Heart left ventricle (tissue), 16 donors: ENCODE data around the gene HOMEZ. TPM values are rescaled to one million over a fixed set of nuclear protein-coding genes. Genes with fewer than 3 reads are reported as not detected.

ENCODE experiments used
- ATAC-seq, 4 donors: fragments of 200-7000 bp; cut with Tn5 transposase; one replicate each; pipeline ENCODE4 v1.9.1; 2020 to 2022; ENCODE audit warnings: moderate library complexity in 4 of 4, mild to moderate bottlenecking in 3 of 4, moderate number of reproducible peaks in 1 of 4
- DNase-seq, 5 donors: peaks; one replicate each; pipeline ENCODE4 v3.0.0-alpha.2; 2020
- H3K27ac ChIP-seq, 12 donors: fragments of 200-600 bp; sonication (generic) in 4 of 12; one replicate each; pipeline versions ENCODE4 v1.5.0 to v1.8.0; 2016 to 2022; ENCODE audit warnings: mild to moderate bottlenecking in 2 of 12
- H3K27me3 ChIP-seq, 9 donors: fragments of 200-600 bp; sonication (generic) in 2 of 9; one replicate each; pipeline versions ENCODE4 v1.5.1 to v1.8.0; 2016 to 2022; ENCODE audit warnings: mild to moderate bottlenecking in 3 of 9
- H3K36me3 ChIP-seq, 9 donors: fragments of 200-600 bp; sonication (generic) in 2 of 9; one replicate each; pipeline versions ENCODE4 v1.5.0 to v1.8.0; 2018 to 2022; ENCODE audit warnings: mild to moderate bottlenecking in 2 of 9
- H3K4me1 ChIP-seq, 12 donors: fragments of 200-600 bp; sonication (generic) in 4 of 12; one replicate each; pipeline versions ENCODE4 v1.5.0 to v1.8.0; 2016 to 2022; ENCODE audit warnings: mild to moderate bottlenecking in 3 of 12
- H3K4me3 ChIP-seq, 12 donors: fragments of 200-600 bp; sonication (generic) in 4 of 12; one replicate each; pipeline versions ENCODE4 v1.5.0 to v1.8.0; 2017 to 2022; ENCODE audit warnings: mild to moderate bottlenecking in 9 of 12, moderate library complexity in 4 of 12
- H3K9me3 ChIP-seq, 12 donors: fragments of 200-600 bp; sonication (generic) in 4 of 12; one replicate each; pipeline versions ENCODE4 v1.5.0 to v1.8.0; 2016 to 2022; ENCODE audit warnings: mild to moderate bottlenecking in 1 of 12
- CTCF ChIP-seq, 12 donors: fragments of 200-600 bp; sonication (generic) in 4 of 12; IDR thresholded peaks; one replicate each; pipeline versions ENCODE4 v1.5.0 to v1.8.0; 2018 to 2022; ENCODE audit warnings: antibody characterized with exemption in 12 of 12, mild to moderate bottlenecking in 5 of 12
- POLR2A ChIP-seq, 2 donors: fragments of 450-650 bp; IDR thresholded peaks; one replicate each; pipeline ENCODE4 v1.6.1; 2017; ENCODE audit warnings: antibody characterized with exemption in 2 of 2, mild to moderate bottlenecking in 2 of 2, moderate library complexity in 2 of 2
- WGBS, 4 donors: extraction: QIAGEN DNeasy Blood & Tissue Kit in 2 of 4; methylation state at CpG; one replicate each; pipeline versions ENCODE4 v1.1.5 to v1.1.7; 2013 to 2018; 5-methylcytosine and 5-hydroxymethylcytosine counted together
- intact Hi-C, 10 donors: fragments of 100-400 bp; cut with DNase I; formaldehyde crosslinking; loops; one replicate each; pipeline versions ENCODE4 v1.11.1 to v1.14.2; 2022
- polyA plus RNA-seq, 2 donors: library from polyadenylated mRNA; stranded (reverse); fragments of 200-250 nt; gene quantifications; one replicate each; pipeline ENCODE4 v1.2.3, GENCODE V29; 2013
- total RNA-seq, 9 donors: library from RNA; depleted of rRNA in 2 of 9; stranded (reverse); fragments of >200 nt in 2 of 9; fragmentation: NEBNext Ultra II Directional in 3 of 9; extraction: Animal tissue kit (Norgen Biotek cat#: 25700) in 3 of 9; gene quantifications; one replicate each; pipeline versions ENCODE4 v1.1.0 to v1.2.4, GENCODE V29; 2016 to 2023
- donor health status: ischemic (EF 13 %, LVEDD 7.1; RV severe dilation, severe dysfunction).
- donor health status: healthy with polysubstance abuse.
- donor health status: DM: no; HTN: yes; CAD: no.
- donor health status: DM: no; HTN: no; CAD: no.
- donor health status: ischemic (EF 25% LVEDD 6.9; RV normal size, moderate dysfunction).
- donor health status: ischemic (EF 25% LVEDD 5.7; RV mildly dilated, moderate dysfunction).
- donor health status: healthy.
- donor health status: DM: yes; HTN: yes; CAD: no.
- donor health status: ischemic (EF 35%, LVEDD 5.7; RV mildly dilated, moderate dysfunction).
- donor health status: nonischemic (EF 11% LVEDD 7.7; RV severe dilation, severe dysfunction).
- donor health status: DM: yes; HTN: yes; CAD: no.
- donor health status: PGD.
- donor health status: ischemic (EF 29% LVEDD 5.4; RV normal size, mild dysfunction).
- donor health status: nonischemic (EF 23%, LVEDD 6.1; RV moderate dilation, normal function).

Gene HOMEZ
- total and polyA plus RNA-seq, 11 donors = 6.2 to 13.0 (median 9.2) TPM

- TF ChIP-seq CTCF (IDR thresholded peaks at IDR 0.05) (no peak), POLR2A (IDR thresholded peaks at IDR 0.05) (no peak)
- no peak overlapping the region for H3K27ac ChIP-seq
- intact Hi-C loops = loop anchor here in 7 of 10 donors (5.0 to 10.0 kb wide), 4 partner anchors 131 to 241 kb away; partner anchors contain the start of genes AP1G2 (in 5 of the 7), NGDN (in 2 of the 7), THTPA (in 1 of the 7) and ZFHX2 (in 1 of the 7)
- peaks cover 4 to 29% (median 16%) of the 10 kb centered on the region in 12 donors for H3K4me1 ChIP-seq
- H3K27me3 ChIP-seq = no peaks in the 10 kb centered on the region
- no peak overlapping the region for H3K4me3 ChIP-seq
- H3K36me3 ChIP-seq = peaks cover 0 to 39% (median 33%) of the 10 kb centered on the region in 9 donors
- ATAC-seq = no peak
- DNase-seq = no peak
- 85 to 89% (median 86%) methylated on average over 18 of the region's 18 CpGs for WGBS, 4 donors
- H3K9me3 ChIP-seq = no peaks in the 10 kb centered on the region
These were observed 38.0 kb upstream of the HOMEZ start for GRCh38 chr14:23323838-23324454.

GRCh38 chr14:23322568-23323517 lies 36.9 kb upstream of the HOMEZ start:
- no peak for ATAC-seq
- peak overlapping the region in 9 of 12 donors; percentile 96 to 98 (median 97) for H3K27ac ChIP-seq
- H3K36me3 ChIP-seq = peaks cover 0 to 39% (median 33%) of the 10 kb centered on the region in 9 donors
- no peak for DNase-seq
- intact Hi-C loops = loop anchor here in 7 of 10 donors (5.0 to 10.0 kb wide), 4 partner anchors 132 to 242 kb away; partner anchors contain the start of genes AP1G2 (in 5 of the 7), NGDN (in 2 of the 7), THTPA (in 1 of the 7) and ZFHX2 (in 1 of the 7)
- no peak for TF ChIP-seq POLR2A (IDR thresholded peaks at IDR 0.05)
- no peak for TF ChIP-seq CTCF (IDR thresholded peaks at IDR 0.05)
- 51 to 54% (median 52%) methylated on average over 10 of the region's 10 CpGs for WGBS, 4 donors
- H3K27me3 ChIP-seq = no peaks in the 10 kb centered on the region
- H3K4me3 ChIP-seq = peak overlapping the region; percentile 84 to 99 (median 92)
- peaks cover 4 to 26% (median 16%) of the 10 kb centered on the region in 12 donors for H3K4me1 ChIP-seq
- H3K9me3 ChIP-seq = no peaks in the 10 kb centered on the region

GRCh38 chr14:23321572-23322547 lies 35.9 kb upstream of the HOMEZ start:
- DNase-seq = peak in 4 of 5 donors; percentile 55 to 79 (median 59)
- Histone ChIP-seq H3K4me1 (peaks cover 4 to 26% (median 15%) of the 10 kb centered on the region in 12 donors), H3K27me3 (no peaks in the 10 kb centered on the region), H3K4me3 (peak overlapping the region; percentile 84 to 99 (median 92)), H3K36me3 (peaks cover 0 to 40% (median 33%) of the 10 kb centered on the region in 9 donors), H3K27ac (peak overlapping the region; percentile 89 to 98 (median 97)), H3K9me3 (no peaks in the 10 kb centered on the region)
- TF ChIP-seq CTCF (IDR thresholded peaks at IDR 0.05) = peak in 1 of 12 donors; percentile 4
- no peak for TF ChIP-seq POLR2A (IDR thresholded peaks at IDR 0.05)
- ATAC-seq = peak in 2 of 4 donors; percentile 17 to 28
- WGBS, 4 donors = 0 to 1% (median 1%) methylated on average over 39 to 64 of the region's 64 CpGs
- intact Hi-C loops = loop anchor here in 8 of 10 donors (1.0 to 10.0 kb wide), 7 partner anchors 15 to 243 kb away; partner anchors contain the start of genes AP1G2 (in 5 of the 8), NGDN (in 3 of the 8), BCL2L2 (in 1 of the 8) and THTPA (in 1 of the 8)
